Adrenal gland (tissue), 5 donors: Measurements from ENCODE around the gene NXPE1.

Experiments used
- CTCF ChIP-seq, 6 experiments: fragments of 450-650 bp in 4 of 6; fragments of 200-600 bp in 2 of 6; sonication (generic) in 1 of 6; IDR thresholded peaks; 1 replicate in 5 of 6; 2 replicates in 1 of 6; pipeline versions ENCODE4 v1.5.1 to v1.8.0; 2016 to 2021; ENCODE audit warnings: antibody characterized with exemption in 6 of 6, mild to moderate bottlenecking in 2 of 6, moderate library complexity in 1 of 6
- POLR2A ChIP-seq, 2 donors: fragments of 450-650 bp; IDR thresholded peaks; one replicate each; pipeline ENCODE4 v1.6.1; 2017; ENCODE audit warnings: antibody characterized with exemption in 2 of 2, mild to moderate bottlenecking in 2 of 2, moderate library complexity in 1 of 2
- donor health status: DM: no; HTN: no; CAD: no.

GRCh38 chr11:114479331-114479730 is 80.3 kb downstream of the NXPE1 start:
- no peak for TF ChIP-seq CTCF (IDR thresholded peaks at IDR 0.05)
- no peak for TF ChIP-seq POLR2A (IDR thresholded peaks at IDR 0.05)
